ENCODE data around the gene RIT1. TPM values are rescaled to one million over a fixed set of nuclear protein-coding genes. Genes with fewer than 3 reads are reported as not detected.

The RIT1 gene
- total and polyA plus RNA-seq, 2 of the 13 experiments (the other 11 are each of a cell fraction or from before 2014, with no cell fraction given): 12.2 to 32.2 TPM

DNA sequence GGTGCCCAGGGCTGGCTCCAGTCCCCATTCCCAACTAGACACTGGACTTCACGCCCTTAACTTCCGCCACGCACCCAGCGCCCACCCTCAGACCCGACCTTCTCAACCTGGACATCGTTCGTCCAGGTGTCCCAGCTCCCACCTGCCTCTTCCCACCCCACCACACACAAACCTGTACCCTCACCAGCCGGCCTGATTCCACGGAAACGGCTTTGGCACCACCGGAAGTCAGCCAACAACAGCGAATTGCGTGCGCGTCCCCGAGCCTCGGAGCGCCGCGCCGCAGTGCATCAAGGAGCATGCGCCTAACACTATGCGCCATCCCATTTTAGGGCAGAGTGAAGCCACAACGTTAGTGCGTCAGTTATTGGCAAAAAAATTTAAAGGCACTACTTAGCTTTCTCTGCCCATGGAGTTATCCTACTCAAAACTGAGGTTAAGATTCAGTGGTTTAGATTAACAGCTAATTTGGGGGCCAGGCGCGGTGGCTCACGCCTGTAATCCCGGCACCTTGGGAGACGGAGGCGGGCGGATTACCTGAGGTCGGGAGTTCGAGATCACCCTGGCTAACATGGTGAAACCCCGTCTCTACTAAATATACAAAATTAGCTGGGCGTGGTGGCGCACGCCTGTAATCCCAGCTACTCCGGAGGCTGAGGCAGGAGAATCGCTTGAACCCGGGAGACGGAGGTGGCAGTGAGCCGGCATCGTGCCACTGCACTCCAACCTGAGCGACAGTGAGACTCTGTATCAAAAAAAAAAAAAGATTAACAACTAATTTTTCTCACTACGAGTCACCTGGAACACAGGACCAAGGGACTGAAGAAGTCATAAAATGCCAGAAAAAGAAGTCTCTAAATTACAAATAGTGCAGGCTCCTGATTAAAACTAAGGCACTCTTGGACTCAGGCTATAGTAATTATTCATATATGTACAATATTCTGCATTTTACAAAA, 53.9 kb downstream of the RIT1 start, which contains the start of gene GON4L (continued):
- TF ChIP-seq MAZ (IDR thresholded peaks at IDR 0.05; ENCODE audit: borderline replicate concordance, low read depth, low read length) (no peak), MAZ (CRISPR knock-in tag; IDR thresholded peaks at IDR 0.05; ENCODE audit: low read depth) (peak; percentile 45; the same call in 1 of the 2 replicates), ZNF891 (CRISPR knock-in tag; IDR thresholded peaks at IDR 0.05) (peak; percentile 80; the same call in 1 of the 2 replicates), FOSL1 (CRISPR knock-in tag; IDR thresholded peaks at IDR 0.05; ENCODE audit: borderline replicate concordance) (peak; percentile 21; the same call in 1 of the 2 replicates), ISL2 (CRISPR knock-in tag; IDR thresholded peaks at IDR 0.05) (peak; percentile 34; the same call in 1 of the 2 replicates), KDM5B (CRISPR knock-in tag; IDR thresholded peaks at IDR 0.05; ENCODE audit: borderline replicate concordance) (no peak), MYC (CRISPR knock-in tag; IDR thresholded peaks at IDR 0.05; ENCODE audit: borderline replicate concordance) (peak; percentile 72), FOXA3 (CRISPR knock-in tag; IDR thresholded peaks at IDR 0.05) (peak; percentile 58; the same call in 1 of the 2 replicates), IRF2 (CRISPR knock-in tag; IDR thresholded peaks at IDR 0.05) (peak; percentile 90), BRCA1 (CRISPR knock-in tag; IDR thresholded peaks at IDR 0.05) (no peak), TBL1XR1 (IDR thresholded peaks at IDR 0.05; ENCODE audit: borderline replicate concordance, low read length, partially characterized antibody) (no peak)
- TF ChIP-seq, protein P1, sequence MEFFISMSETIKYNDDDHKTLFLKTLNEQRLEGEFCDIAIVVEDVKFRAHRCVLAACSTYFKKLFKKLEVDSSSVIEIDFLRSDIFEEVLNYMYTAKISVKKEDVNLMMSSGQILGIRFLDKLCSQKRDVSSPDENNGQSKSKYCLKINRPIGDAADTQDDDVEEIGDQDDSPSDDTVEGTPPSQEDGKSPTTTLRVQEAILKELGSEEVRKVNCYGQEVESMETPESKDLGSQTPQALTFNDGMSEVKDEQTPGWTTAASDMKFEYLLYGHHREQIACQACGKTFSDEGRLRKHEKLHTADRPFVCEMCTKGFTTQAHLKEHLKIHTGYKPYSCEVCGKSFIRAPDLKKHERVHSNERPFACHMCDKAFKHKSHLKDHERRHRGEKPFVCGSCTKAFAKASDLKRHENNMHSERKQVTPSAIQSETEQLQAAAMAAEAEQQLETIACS (CRISPR knock-in tag; IDR thresholded peaks at IDR 0.05): peak; percentile 99
- TF ChIP-seq, protein P2, sequence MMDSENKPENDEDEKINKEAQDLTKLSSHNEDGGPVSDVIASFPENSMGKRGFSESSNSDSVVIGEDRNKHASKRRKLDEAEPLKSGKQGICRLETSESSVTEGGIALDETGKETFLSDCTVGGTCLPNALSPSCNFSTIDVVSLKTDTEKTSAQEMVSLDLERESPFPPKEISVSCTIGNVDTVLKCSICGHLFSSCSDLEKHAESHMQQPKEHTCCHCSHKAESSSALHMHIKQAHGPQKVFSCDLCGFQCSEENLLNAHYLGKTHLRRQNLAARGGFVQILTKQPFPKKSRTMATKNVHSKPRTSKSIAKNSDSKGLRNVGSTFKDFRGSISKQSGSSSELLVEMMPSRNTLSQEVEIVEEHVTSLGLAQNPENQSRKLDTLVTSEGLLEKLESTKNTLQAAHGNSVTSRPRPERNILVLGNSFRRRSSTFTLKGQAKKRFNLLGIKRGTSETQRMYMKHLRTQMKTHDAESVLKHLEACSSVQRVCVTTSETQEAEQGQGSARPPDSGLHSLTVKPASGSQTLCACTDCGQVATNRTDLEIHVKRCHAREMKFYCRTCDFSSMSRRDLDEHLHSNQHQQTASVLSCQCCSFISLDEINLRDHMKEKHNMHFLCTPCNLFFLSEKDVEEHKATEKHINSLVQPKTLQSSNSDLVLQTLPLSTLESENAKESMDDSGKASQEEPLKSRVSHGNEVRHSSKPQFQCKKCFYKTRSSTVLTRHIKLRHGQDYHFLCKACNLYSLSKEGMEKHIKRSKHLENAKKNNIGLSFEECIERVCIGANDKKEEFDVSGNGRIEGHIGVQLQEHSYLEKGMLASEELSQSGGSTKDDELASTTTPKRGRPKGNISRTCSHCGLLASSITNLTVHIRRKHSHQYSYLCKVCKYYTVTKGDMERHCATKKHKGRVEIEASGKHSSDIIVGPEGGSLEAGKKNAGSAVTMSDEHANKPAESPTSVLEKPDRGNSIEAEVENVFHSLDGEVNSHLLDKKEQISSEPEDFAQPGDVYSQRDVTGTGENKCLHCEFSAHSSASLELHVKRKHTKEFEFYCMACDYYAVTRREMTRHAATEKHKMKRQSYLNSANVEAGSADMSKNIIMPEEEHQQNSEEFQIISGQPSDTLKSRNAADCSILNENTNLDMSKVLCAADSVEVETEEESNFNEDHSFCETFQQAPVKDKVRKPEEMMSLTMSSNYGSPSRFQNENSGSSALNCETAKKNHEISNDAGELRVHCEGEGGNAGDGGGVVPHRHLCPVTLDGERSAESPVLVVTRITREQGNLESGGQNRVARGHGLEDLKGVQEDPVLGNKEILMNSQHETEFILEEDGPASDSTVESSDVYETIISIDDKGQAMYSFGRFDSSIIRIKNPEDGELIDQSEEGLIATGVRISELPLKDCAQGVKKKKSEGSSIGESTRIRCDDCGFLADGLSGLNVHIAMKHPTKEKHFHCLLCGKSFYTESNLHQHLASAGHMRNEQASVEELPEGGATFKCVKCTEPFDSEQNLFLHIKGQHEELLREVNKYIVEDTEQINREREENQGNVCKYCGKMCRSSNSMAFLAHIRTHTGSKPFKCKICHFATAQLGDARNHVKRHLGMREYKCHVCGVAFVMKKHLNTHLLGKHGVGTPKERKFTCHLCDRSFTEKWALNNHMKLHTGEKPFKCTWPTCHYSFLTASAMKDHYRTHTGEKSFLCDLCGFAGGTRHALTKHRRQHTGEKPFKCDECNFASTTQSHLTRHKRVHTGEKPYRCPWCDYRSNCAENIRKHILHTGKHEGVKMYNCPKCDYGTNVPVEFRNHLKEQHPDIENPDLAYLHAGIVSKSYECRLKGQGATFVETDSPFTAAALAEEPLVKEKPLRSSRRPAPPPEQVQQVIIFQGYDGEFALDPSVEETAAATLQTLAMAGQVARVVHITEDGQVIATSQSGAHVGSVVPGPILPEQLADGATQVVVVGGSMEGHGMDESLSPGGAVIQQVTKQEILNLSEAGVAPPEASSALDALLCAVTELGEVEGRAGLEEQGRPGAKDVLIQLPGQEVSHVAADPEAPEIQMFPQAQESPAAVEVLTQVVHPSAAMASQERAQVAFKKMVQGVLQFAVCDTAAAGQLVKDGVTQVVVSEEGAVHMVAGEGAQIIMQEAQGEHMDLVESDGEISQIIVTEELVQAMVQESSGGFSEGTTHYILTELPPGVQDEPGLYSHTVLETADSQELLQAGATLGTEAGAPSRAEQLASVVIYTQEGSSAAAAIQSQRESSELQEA (CRISPR knock-in tag; IDR thresholded peaks at IDR 0.05; ENCODE audit: not compliant biosample characterization): peak; percentile 36
- TF ChIP-seq, protein P3, sequence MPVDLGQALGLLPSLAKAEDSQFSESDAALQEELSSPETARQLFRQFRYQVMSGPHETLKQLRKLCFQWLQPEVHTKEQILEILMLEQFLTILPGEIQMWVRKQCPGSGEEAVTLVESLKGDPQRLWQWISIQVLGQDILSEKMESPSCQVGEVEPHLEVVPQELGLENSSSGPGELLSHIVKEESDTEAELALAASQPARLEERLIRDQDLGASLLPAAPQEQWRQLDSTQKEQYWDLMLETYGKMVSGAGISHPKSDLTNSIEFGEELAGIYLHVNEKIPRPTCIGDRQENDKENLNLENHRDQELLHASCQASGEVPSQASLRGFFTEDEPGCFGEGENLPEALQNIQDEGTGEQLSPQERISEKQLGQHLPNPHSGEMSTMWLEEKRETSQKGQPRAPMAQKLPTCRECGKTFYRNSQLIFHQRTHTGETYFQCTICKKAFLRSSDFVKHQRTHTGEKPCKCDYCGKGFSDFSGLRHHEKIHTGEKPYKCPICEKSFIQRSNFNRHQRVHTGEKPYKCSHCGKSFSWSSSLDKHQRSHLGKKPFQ (CRISPR knock-in tag; IDR thresholded peaks at IDR 0.05; ENCODE audit: insufficient replicate concordance): no peak
- TF ChIP-seq, protein P4, sequence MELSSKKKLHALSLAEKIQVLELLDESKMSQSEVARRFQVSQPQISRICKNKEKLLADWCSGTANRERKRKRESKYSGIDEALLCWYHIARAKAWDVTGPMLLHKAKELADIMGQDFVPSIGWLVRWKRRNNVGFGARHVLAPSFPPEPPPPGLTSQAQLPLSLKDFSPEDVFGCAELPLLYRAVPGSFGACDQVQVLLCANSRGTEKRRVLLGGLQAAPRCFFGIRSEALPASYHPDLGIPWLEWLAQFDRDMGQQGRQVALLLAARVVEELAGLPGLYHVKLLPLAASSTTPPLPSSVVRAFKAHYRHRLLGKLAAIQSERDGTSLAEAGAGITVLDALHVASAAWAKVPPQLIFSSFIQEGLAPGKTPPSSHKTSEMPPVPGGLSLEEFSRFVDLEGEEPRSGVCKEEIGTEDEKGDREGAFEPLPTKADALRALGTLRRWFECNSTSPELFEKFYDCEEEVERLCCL (CRISPR knock-in tag; IDR thresholded peaks at IDR 0.05; ENCODE audit: borderline replicate concordance): peak; percentile 40; the same call in 1 of the 2 replicates
